Skeletal muscle satellite cell (primary cell): ENCODE measurements around the gene CCT6B. TPM values are rescaled to one million over a fixed set of nuclear protein-coding genes. Genes with fewer than 3 reads are reported as not detected.
"Not testable (repeated sequence)": the region's sequence is repeated elsewhere in the genome, so short reads cannot be mapped to it uniquely, and the experiment has no call there.

Experiments used
- H3K27me3 ChIP-seq: 2 replicates; pipeline ENCODE4 v1.7.0; 2013; ENCODE audit warnings: low read length; ENCODE audit not compliant: control insufficient read depth, insufficient read depth
- H3K36me3 ChIP-seq: 2 replicates; pipeline ENCODE4 v1.7.0; 2013; ENCODE audit warnings: mild to moderate bottlenecking, control low read depth, low read length; ENCODE audit not compliant: insufficient read depth
- H3K4me1 ChIP-seq: 2 replicates; pipeline ENCODE4 v1.7.0; 2013; ENCODE audit warnings: low read length; ENCODE audit not compliant: control insufficient read depth, insufficient read depth
- H3K4me2 ChIP-seq: 2 replicates; pipeline ENCODE4 v1.7.0; 2013; ENCODE audit warnings: mild to moderate bottlenecking, low read length
- H3K4me3 ChIP-seq: 2 replicates; pipeline ENCODE4 v1.7.0; 2013; ENCODE audit warnings: low read length
- H3K9ac ChIP-seq: 2 replicates; pipeline ENCODE4 v1.7.0; 2013; ENCODE audit warnings: mild to moderate bottlenecking, low read depth, low read length, moderate library complexity
- H3K9me3 ChIP-seq: replicated peaks from 2 replicates; pipeline ENCODE4 v1.7.0; 2013; ENCODE audit warnings: mild to moderate bottlenecking, control low read depth, low read length
- total RNA-seq: library from RNA; depleted of rRNA; stranded (reverse); fragments of >200 nt; gene quantifications from 2 replicates; pipeline ENCODE4 v1.2.3, GENCODE V29; 2012; rRNA removed

CCT6B gene, protein sequence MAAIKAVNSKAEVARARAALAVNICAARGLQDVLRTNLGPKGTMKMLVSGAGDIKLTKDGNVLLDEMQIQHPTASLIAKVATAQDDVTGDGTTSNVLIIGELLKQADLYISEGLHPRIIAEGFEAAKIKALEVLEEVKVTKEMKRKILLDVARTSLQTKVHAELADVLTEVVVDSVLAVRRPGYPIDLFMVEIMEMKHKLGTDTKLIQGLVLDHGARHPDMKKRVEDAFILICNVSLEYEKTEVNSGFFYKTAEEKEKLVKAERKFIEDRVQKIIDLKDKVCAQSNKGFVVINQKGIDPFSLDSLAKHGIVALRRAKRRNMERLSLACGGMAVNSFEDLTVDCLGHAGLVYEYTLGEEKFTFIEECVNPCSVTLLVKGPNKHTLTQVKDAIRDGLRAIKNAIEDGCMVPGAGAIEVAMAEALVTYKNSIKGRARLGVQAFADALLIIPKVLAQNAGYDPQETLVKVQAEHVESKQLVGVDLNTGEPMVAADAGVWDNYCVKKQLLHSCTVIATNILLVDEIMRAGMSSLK
- 1.3 and 1.7 TPM in 2 replicates for total RNA-seq

DNA sequence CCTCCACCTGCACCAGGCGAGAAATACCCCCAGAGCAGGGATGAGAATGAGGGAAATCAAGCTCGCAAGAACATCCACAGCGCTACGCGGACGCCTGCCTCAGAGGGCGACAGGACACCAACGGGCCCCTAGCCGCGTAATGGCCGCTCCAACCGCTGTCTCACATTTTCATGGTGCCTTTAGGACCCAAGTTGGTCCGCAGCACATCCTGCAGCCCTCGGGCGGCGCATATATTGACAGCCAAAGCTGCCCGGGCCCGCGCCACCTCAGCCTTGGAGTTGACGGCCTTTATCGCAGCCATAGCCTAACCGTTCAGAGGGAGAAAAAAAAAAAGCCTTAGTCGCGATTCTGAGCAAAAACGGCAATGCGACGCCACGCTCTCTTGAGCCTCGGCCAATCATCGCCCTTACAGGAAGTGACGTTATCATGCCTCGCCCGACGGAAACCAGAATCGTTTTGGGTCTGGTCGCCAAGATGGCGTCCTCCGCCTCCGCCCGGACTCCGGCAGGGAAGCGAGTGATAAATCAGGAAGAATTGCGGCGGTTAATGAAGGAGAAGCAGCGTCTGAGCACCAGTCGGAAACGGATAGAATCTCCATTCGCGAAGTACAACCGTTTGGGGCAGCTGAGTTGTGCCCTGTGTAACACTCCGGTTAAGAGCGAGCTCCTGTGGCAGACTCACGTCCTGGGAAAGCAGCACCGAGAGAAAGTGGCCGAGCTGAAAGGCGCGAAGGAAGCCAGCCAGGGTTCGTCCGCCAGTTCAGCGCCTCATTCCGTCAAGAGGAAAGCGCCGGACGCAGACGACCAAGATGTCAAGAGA, at the start of gene CCT6B, which contains the start of gene ZNF830:
Gene CCT6B (minus strand): TSS at position 368 of the 819 bp plus-strand sequence. CDS start 67 bp downstream, at position 301.
Gene ZNF830 (plus strand): TSS at position 448 of the 819 bp plus-strand sequence. CDS start 27 bp downstream, at position 475.
- Histone ChIP-seq H3K9ac (peak within 1 kb of the TSS; percentile 95), H3K36me3 (peaks cover 23% of the 10 kb centered on the region), H3K4me1 (peaks cover 14% of the 10 kb centered on the region), H3K4me3 (peak within 1 kb of the TSS; percentile 86), H3K9me3 (no peaks in the 10 kb centered on the region), H3K27me3 (no peaks in the 10 kb centered on the region), H3K4me2 (peak within 1 kb of the TSS; percentile 96)

DNA sequence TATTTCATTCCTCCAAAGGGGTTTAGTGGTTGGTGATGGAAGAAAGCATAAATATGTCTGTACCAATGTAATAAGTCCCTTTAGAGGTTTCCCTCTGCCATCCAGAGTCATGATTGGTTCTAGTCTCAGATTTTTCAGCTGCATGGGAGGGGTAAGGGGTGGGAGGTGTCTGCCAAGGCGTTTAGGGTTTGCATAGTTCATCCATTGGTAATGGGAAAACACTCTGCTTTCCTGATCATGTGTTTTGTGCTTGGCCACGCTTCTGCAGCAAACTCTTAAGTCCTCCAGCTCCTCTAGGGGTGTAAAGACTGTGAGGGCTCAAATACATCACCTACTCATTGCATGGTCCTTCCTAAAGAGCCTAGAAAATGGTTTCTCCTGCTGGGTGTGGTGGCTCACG, 48.8 kb upstream of the CCT6B start:
- peaks cover 53% of the 10 kb centered on the region for H3K36me3 ChIP-seq
- no peak overlapping the region for H3K9ac ChIP-seq
- H3K4me3 ChIP-seq = no peak overlapping the region

DNA sequence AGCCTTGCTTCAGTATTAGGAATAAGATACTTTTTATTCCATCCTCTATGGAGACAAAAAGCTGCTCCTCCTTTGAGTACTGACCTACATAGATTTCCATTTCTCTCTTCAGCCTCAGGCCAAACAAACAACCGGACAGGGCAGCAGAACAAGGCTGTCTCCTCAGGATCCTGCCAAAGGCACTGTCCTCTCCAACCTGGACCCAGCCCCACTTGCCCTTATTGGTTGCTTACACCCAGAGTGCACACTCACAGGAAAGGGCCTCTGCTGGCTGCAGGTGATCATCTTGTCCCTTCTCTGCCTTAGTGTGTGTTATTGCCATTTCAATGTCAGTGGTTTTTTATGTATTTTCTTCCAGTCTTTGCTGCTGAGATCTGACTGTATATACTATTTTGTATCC, 45.7 kb upstream of the CCT6B start:
- H3K9ac ChIP-seq = no peak overlapping the region
- H3K4me1 ChIP-seq = no peaks in the 10 kb centered on the region
- H3K27me3 ChIP-seq = no peaks in the 10 kb centered on the region
- no peak overlapping the region for H3K4me3 ChIP-seq
- peaks cover 45% of the 10 kb centered on the region for H3K36me3 ChIP-seq
- no peak overlapping the region for H3K4me2 ChIP-seq
- no peaks in the 10 kb centered on the region for H3K9me3 ChIP-seq

More for the DNA sequence above, 48.8 kb upstream of the CCT6B start:
- Histone ChIP-seq H3K27me3 (no peaks in the 10 kb centered on the region), H3K4me1 (no peaks in the 10 kb centered on the region), H3K9me3 (no peaks in the 10 kb centered on the region), H3K4me2 (no peak overlapping the region)

DNA sequence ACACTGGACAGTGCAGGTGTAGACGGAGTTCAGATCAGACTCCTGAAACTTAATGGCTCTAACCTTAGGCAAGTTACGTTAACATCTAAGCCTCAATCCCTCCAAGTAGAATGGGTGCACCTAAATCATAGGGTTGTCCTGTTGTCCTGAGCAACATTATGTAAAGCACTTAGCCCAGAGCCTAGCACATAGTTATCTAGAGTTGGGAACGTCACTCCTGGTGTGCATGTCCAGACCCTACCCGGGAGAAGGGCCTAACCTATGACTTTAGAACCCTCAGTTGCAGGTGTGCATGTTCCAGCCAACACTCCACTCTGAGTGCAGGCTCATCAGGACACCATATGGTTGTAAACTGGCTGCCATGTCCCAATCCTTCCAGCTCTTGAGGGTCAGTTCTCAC, 45.1 kb upstream of the CCT6B start:
- Histone ChIP-seq H3K9ac (no peak overlapping the region), H3K27me3 (no peaks in the 10 kb centered on the region), H3K4me2 (no peak overlapping the region), H3K36me3 (peaks cover 46% of the 10 kb centered on the region), H3K4me1 (peaks cover 3% of the 10 kb centered on the region), H3K9me3 (no peaks in the 10 kb centered on the region), H3K4me3 (no peak overlapping the region)

DNA sequence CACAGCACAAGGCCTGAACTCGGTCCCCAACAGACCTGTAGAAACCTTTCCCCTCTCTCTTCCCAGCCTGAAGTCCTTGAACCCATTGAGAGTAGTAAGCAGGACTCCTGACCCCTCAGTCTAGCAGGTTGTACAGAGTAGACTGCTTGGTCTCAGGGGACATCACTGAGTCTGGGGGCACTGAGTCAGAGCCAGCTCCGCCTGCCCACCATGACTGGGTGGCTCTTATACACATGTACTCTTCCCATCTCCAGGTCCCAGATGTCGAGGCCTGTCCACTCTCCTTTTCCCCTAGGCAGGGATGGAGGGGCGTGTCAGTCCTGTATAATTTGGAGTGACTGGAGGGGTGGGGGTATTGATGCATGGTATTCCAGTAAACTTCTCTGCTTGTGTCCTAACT, 42.5 kb upstream of the CCT6B start:
- no peaks in the 10 kb centered on the region for H3K9me3 ChIP-seq
- H3K36me3 ChIP-seq = peaks cover 47% of the 10 kb centered on the region
- H3K9ac ChIP-seq = no peak overlapping the region
- H3K4me3 ChIP-seq = no peak overlapping the region
- H3K4me1 ChIP-seq = peaks cover 6% of the 10 kb centered on the region
- H3K27me3 ChIP-seq = no peaks in the 10 kb centered on the region
- H3K4me2 ChIP-seq = no peak overlapping the region

DNA sequence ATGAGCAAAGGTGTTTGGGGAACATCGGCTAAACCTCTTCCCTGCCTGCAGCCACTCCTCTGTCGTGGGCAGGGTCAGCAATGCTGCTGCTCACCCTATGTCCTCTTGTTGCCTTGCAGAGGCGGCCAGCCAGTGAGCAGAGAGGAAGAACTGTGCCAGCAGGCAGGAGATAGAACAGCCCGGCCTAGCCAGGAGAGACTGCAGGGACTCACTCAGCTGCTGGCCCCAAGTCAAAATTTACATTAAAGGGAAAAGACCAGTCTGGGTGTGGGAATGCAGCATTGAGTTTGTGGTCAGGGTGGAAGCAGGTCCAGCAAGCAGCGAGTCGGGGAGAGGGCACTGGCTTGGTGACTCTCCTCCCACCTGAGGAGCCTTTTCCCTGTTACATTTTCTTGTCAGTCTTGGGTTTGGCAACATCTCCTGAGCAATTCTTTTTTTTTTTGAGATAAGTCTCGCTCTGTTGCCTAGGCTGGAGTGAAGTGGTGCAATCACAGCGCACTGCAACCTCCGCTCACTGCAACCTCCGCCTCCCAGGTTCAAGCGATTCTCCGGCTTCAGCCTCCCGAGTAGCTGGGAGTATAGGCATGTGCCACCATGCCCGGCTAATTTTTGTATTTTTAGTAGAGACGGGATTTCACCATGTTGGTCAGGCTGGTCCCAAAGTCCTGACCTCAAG, 41.8 kb upstream of the CCT6B start:
- H3K36me3 ChIP-seq = peaks cover 46% of the 10 kb centered on the region
- no peaks in the 10 kb centered on the region for H3K9me3 ChIP-seq
- no peaks in the 10 kb centered on the region for H3K27me3 ChIP-seq
- H3K9ac ChIP-seq = no peak overlapping the region
- H3K4me2 ChIP-seq = no peak overlapping the region
- peaks cover 6% of the 10 kb centered on the region for H3K4me1 ChIP-seq
- H3K4me3 ChIP-seq = no peak overlapping the region

DNA sequence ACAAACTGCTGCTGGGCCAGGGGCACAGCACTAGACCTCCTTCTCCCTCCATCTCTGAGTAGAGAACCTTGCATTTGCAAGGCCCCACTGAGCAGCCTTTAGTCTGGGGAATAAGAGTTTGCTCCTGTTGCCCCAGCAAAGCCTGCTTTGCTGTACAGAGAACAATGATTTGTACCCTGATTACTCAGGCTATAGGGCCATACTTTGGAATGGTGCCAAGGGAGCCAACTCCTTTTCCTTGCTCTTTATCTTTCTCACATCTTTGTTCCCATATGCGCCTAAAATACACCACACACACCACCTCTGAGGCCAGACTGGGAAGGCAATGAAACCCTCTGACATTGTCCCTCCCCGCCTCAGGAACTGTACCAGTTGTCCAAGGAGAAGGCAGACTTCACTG, 40.3 kb upstream of the CCT6B start:
- Histone ChIP-seq H3K9ac (no peak overlapping the region), H3K9me3 (no peaks in the 10 kb centered on the region), H3K4me2 (no peak overlapping the region), H3K4me1 (peaks cover 14% of the 10 kb centered on the region), H3K4me3 (no peak overlapping the region), H3K36me3 (peaks cover 41% of the 10 kb centered on the region), H3K27me3 (no peaks in the 10 kb centered on the region)

DNA sequence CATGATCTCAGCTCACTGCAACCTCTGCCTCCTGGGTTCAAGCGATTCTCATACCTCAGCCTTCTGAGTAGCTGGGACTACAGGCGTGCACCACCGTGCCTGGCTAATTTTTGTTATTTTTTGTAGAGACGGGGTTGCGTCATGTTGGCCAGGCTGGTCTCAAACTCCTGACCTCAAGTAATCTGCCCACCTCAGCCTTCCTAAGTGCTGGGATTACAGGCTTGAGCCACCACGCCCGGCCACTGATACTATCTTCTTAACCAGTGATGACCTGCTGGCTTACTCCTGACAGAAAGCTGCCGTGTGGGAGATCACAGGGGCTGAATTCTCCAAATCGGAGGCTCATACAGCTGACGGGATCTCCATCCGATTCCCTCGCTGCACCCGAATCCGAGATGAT, 39.7 kb upstream of the CCT6B start:
- not testable (repeated sequence) for H3K9me3 ChIP-seq, H3K4me2 ChIP-seq, H3K27me3 ChIP-seq, H3K4me3 ChIP-seq, H3K9ac ChIP-seq
- Histone ChIP-seq H3K4me1 (peaks cover 14% of the 10 kb centered on the region), H3K36me3 (peaks cover 38% of the 10 kb centered on the region)

DNA sequence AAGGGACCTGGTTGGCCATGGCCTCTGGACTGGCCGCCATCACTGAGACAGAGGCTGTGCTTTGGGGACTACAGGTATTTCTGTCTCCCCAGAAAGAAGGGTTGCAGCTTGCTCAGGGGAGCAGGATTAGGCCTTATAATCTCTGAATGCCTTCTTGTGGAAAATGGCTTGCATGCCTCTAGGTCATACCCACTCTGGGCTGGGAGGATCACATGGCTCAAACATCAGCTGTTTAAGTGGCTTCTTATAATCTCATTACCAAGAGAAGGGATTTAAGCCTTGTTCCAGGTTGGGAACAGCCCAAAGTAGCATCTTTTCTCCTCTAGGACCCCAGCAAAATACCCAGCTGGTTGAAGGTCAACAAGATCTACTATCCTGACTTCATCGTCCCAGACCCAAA, 38.2 kb upstream of the CCT6B start:
- H3K4me1 ChIP-seq = peaks cover 14% of the 10 kb centered on the region
- no peaks in the 10 kb centered on the region for H3K9me3 ChIP-seq
- no peak overlapping the region for H3K4me2 ChIP-seq
- peaks cover 33% of the 10 kb centered on the region for H3K36me3 ChIP-seq
- no peak overlapping the region for H3K4me3 ChIP-seq
- no peak overlapping the region for H3K9ac ChIP-seq
- H3K27me3 ChIP-seq = no peaks in the 10 kb centered on the region

DNA sequence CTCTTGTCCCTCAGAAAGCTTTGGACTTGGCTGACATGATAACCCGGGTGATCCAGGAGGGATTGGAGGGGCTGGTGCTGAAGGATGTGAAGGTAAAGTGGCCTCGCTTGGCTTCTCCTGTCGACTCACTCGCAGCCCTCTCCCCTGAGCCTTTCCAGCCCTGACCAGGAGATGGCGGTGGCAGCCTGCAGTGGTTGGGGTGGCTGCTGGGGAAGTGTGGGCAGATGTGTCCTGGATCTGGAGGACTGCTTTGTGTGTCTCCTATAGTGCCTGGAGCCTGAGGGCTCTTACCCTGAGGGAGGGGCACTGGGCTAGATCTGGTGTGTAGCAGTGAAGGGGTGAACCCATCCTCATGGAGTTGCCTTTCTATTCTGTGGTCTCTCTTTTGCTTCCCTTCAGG, 36.9 kb upstream of the CCT6B start:
- peaks cover 14% of the 10 kb centered on the region for H3K4me1 ChIP-seq
- peaks cover 33% of the 10 kb centered on the region for H3K36me3 ChIP-seq
- no peaks in the 10 kb centered on the region for H3K9me3 ChIP-seq
- H3K4me3 ChIP-seq = no peak overlapping the region
- no peak overlapping the region for H3K4me2 ChIP-seq
- H3K27me3 ChIP-seq = no peaks in the 10 kb centered on the region
- no peak overlapping the region for H3K9ac ChIP-seq

DNA sequence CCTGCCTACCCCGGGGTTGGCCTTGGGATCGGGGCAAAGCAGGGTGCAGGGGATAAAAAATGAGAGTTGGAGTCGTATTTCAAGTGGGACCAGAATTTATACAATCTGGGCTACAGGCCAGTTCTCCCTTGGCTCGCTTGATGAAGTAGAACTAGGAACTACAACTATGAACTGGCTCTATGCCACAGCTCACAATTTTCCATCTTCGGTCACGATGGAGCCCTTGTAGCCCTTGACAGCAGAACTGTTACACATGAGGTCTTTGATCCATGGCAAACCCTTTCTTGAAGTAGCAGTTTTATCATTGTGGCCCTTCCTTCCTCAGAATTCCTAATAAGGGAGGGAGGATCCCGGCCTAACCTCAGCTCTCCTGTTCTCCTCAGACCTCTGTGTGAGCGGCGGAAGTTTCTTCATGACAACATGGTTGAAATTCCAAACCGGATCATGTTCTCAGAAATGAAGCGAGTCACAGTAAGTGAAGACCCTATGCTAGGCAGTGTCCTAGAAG, 36.1 kb upstream of the CCT6B start:
- Histone ChIP-seq H3K27me3 (no peaks in the 10 kb centered on the region), H3K9ac (no peak overlapping the region), H3K4me3 (no peak overlapping the region), H3K4me2 (no peak overlapping the region), H3K36me3 (peaks cover 36% of the 10 kb centered on the region), H3K4me1 (peaks cover 14% of the 10 kb centered on the region), H3K9me3 (no peaks in the 10 kb centered on the region)
